Ishikawa (cell line): Measurements from ENCODE around the gene MORC1.

ENCODE experiments used
- CEBPB ChIP-seq: IDR thresholded peaks from 2 replicates; pipeline ENCODE4 v1.6.1; 2012
- CREB1 ChIP-seq: IDR thresholded peaks from 2 replicates; pipeline ENCODE4 v1.6.1; 2012; ENCODE audit warnings: low read depth
- EGR1 ChIP-seq: IDR thresholded peaks from 2 replicates; pipeline ENCODE4 v1.6.1; 2012
- EP300 ChIP-seq: IDR thresholded peaks from 2 replicates; pipeline ENCODE4 v1.6.1; 2012; ENCODE audit warnings: borderline replicate concordance
- FOXM1 ChIP-seq: IDR thresholded peaks from 2 replicates; pipeline ENCODE4 v1.6.1; 2012; ENCODE audit warnings: low read depth, borderline replicate concordance
- NFIC ChIP-seq: IDR thresholded peaks from 2 replicates; pipeline ENCODE4 v1.6.1; 2012
- RAD21 ChIP-seq: IDR thresholded peaks from 2 replicates; pipeline ENCODE4 v1.6.1; 2012; ENCODE audit warnings: low read depth
- TAF1 ChIP-seq: IDR thresholded peaks from 2 replicates; pipeline ENCODE4 v1.6.1; 2012; ENCODE audit warnings: low read depth, mild to moderate bottlenecking
- TCF12 ChIP-seq: IDR thresholded peaks from 2 replicates; pipeline ENCODE4 v1.6.1; 2012; ENCODE audit warnings: low read depth
- TEAD4 ChIP-seq: IDR thresholded peaks from 2 replicates; pipeline ENCODE4 v1.6.1; 2012
- YY1 ChIP-seq: IDR thresholded peaks from 2 replicates; pipeline ENCODE4 v1.6.1; 2012; ENCODE audit warnings: low read depth
- ZBTB7A ChIP-seq: IDR thresholded peaks from 2 replicates; pipeline ENCODE4 v1.6.1; 2012; ENCODE audit warnings: low read depth
- TF ChIP-seq, protein P1 (sequence below): IDR thresholded peaks from 2 replicates; pipeline ENCODE4 v1.6.1; 2012
- TF ChIP-seq, protein P2 (sequence below): IDR thresholded peaks from 2 replicates; pipeline ENCODE4 v1.6.1; 2012
- TF ChIP-seq, protein P3 (sequence below): IDR thresholded peaks from 2 replicates; pipeline ENCODE4 v1.6.1; 2012; ENCODE audit warnings: low read depth, mild to moderate bottlenecking

Gene MORC1

DNA sequence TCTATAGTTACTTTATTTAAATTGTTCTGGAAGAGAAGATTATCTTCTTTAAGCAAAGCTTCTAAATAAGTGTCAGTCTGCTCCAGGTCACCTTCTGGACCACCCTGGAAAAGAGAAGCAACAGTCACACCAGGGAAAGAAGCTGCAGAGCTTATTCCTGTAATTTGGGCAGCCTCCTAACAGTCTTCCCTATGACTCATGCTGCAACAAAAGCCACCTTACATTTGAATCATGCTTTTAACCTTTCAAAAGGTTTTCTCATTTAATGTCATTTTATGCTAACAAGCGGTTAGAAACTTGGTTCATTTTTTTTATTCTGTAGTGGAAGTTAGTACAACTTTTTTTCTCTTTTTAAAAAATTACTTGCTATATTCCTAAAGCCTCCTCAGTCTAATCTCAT lies 158.9 kb downstream of the MORC1 start:
- TF ChIP-seq EP300, result no peak

DNA sequence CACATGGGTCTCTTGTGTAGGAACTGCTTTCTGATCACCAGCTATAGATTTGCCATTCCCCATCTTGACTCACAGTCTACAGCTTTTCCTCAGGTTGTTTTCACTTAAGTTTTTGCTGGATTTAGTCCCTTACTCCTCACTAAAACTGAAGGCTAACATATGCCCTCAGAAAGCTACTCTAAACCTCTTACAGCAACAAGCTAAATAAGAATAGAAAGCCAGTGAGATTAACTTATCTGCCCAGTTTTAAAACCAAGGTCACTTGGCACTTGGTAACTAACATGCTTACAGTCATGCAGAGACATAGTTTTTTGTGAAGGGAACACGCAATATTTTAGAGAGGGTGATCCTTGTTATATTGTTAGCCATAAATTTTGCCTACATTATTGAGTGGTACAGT lies 164.2 kb downstream of the MORC1 start, which contains the start of gene GUCA1C:
GUCA1C (minus strand) TSS at position 180 of the 400 bp plus-strand sequence; CDS start at position 63, 117 bp downstream.
- TF ChIP-seq CREB1, result no peak
- TF ChIP-seq, protein P1, sequence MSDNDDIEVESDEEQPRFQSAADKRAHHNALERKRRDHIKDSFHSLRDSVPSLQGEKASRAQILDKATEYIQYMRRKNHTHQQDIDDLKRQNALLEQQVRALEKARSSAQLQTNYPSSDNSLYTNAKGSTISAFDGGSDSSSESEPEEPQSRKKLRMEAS, result no peak
- no peak for TF ChIP-seq FOXM1
- no peak for TF ChIP-seq NFIC
- TF ChIP-seq YY1, result no peak
- no peak for TF ChIP-seq ZBTB7A
- TF ChIP-seq TAF1, result no peak
- TF ChIP-seq EP300, result no peak
- no peak for TF ChIP-seq EGR1
- TF ChIP-seq, protein P2, sequence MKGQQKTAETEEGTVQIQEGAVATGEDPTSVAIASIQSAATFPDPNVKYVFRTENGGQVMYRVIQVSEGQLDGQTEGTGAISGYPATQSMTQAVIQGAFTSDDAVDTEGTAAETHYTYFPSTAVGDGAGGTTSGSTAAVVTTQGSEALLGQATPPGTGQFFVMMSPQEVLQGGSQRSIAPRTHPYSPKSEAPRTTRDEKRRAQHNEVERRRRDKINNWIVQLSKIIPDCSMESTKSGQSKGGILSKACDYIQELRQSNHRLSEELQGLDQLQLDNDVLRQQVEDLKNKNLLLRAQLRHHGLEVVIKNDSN, result no peak
- no peak for TF ChIP-seq CEBPB
- TF ChIP-seq, protein P3, sequence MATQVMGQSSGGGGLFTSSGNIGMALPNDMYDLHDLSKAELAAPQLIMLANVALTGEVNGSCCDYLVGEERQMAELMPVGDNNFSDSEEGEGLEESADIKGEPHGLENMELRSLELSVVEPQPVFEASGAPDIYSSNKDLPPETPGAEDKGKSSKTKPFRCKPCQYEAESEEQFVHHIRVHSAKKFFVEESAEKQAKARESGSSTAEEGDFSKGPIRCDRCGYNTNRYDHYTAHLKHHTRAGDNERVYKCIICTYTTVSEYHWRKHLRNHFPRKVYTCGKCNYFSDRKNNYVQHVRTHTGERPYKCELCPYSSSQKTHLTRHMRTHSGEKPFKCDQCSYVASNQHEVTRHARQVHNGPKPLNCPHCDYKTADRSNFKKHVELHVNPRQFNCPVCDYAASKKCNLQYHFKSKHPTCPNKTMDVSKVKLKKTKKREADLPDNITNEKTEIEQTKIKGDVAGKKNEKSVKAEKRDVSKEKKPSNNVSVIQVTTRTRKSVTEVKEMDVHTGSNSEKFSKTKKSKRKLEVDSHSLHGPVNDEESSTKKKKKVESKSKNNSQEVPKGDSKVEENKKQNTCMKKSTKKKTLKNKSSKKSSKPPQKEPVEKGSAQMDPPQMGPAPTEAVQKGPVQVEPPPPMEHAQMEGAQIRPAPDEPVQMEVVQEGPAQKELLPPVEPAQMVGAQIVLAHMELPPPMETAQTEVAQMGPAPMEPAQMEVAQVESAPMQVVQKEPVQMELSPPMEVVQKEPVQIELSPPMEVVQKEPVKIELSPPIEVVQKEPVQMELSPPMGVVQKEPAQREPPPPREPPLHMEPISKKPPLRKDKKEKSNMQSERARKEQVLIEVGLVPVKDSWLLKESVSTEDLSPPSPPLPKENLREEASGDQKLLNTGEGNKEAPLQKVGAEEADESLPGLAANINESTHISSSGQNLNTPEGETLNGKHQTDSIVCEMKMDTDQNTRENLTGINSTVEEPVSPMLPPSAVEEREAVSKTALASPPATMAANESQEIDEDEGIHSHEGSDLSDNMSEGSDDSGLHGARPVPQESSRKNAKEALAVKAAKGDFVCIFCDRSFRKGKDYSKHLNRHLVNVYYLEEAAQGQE, result no peak
- TF ChIP-seq RAD21, result no peak
- no peak for TF ChIP-seq TCF12
- TF ChIP-seq TEAD4, result no peak

DNA sequence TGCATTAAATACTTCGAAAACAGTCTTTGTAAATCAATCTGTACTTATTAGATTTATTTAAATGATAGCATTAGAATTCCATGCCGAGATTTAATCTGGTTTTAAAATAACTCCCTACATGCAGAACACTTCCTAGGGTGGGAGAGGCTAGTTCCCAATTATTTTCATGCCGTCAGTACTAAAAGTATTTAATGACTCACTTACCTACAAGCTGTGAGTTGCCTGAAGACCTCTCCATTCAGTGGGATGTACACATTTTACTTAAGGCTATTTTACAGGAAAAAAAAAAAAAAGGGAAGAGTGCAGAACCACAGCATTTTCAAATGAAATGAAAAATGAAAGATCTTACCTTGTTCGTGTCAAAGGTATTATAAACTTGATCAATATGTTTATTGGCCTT lies 164.7 kb downstream of the MORC1 start:
- TF ChIP-seq EP300 (no peak), RAD21 (no peak), TEAD4 (no peak), CEBPB (no peak), EGR1 (no peak), TAF1 (no peak), FOXM1 (no peak), CREB1 (no peak)
- TF ChIP-seq, protein P3, result no peak
- TF ChIP-seq, protein P1, result no peak
- TF ChIP-seq, protein P2, result no peak

DNA sequence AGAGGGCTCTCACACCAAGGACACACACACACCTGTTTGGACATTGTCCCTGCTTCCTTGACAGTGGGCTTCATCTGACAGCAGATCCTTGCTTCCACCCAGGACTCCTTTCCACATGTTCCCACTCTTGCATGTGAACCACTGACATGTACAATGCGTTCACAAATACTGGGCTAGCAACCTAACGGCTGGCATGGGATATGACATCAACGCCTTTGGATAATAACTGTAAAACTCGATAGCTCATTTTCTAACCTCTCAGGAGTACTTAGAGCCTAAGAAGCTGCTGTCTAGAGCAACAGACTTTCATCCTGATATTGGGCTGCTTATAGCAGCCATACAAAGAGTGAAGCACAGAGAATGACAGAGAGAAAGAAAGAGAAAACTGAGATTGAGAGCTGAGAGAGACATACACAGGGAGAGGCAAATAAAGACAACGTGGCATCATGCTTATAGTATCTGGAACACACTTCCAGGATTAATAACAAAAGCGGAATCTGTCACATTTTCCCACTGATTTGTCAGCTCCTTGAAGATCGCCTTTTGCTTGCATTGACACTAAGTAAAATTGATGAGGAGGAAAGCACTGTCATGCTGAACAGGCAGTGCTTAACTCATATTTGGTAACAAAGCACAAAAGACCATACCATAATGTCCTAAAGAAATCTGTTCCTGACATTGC lies 166.0 kb downstream of the MORC1 start:
- TF ChIP-seq NFIC, result no peak
- no peak for TF ChIP-seq TAF1
- TF ChIP-seq EGR1, result no peak
- no peak for TF ChIP-seq ZBTB7A
- TF ChIP-seq, protein P3, result no peak

DNA sequence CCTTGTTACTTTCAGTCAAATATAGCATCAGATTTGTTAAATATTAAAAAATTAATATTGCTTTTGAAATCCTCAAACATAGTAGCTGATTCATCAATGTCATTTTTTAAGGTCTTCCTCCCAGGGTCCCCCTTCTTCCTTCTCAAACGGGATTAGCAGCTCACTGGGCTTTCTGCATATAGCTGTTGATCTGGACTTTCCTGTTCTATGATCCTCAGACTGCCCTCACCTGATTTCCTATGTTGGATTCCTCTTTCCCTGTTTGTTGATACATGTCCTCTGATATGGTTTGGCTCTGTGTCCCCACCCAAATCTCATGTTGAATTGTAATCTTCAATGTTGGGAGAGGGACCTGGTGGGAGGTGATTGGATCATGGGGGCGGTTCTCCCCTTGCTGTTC lies 170.1 kb downstream of the MORC1 start:
- TF ChIP-seq, protein P1, result no peak
- no peak for TF ChIP-seq ZBTB7A
- no peak for TF ChIP-seq CEBPB
- no peak for TF ChIP-seq TCF12
- TF ChIP-seq RAD21, result no peak
- no peak for TF ChIP-seq CREB1
- TF ChIP-seq, protein P3, result no peak
- no peak for TF ChIP-seq TEAD4
- TF ChIP-seq EGR1, result no peak
- TF ChIP-seq, protein P2, result no peak
- no peak for TF ChIP-seq NFIC
- no peak for TF ChIP-seq FOXM1
- TF ChIP-seq EP300, result no peak
- TF ChIP-seq YY1, result no peak
- TF ChIP-seq TAF1, result no peak
